Fibroblast of lung (primary cell): ENCODE measurements around the gene LZTR1. TPM values are rescaled to one million over a fixed set of nuclear protein-coding genes. Genes with fewer than 3 reads are reported as not detected.
"Not testable (repeated sequence)": the region's sequence is repeated elsewhere in the genome, so short reads cannot be mapped to it uniquely, and the experiment has no call there.

Source experiments
- DNase-seq, 2 donors: peaks; one replicate each; pipeline versions ENCODE4 v3.0.0 to v3.0.0-alpha.2; 2010; ENCODE audit warnings: low read depth in 2 of 2
- H2AFZ ChIP-seq: 2 replicates; pipeline ENCODE4 v1.5.1; 2012; ENCODE audit warnings: low read length, control low read depth, inconsistent platforms
- H3K27ac ChIP-seq: 2 replicates; pipeline ENCODE4 v1.5.1; 2011; ENCODE audit warnings: low read length, control low read depth; ENCODE audit not compliant: insufficient read depth
- H3K27me3 ChIP-seq: 2 replicates; pipeline ENCODE4 v1.5.1; 2011; ENCODE audit warnings: mild to moderate bottlenecking, low read length; ENCODE audit not compliant: control insufficient read depth, insufficient read depth
- H3K36me3 ChIP-seq: 2 replicates; pipeline ENCODE4 v1.5.1; 2011; ENCODE audit warnings: low read length; ENCODE audit not compliant: control insufficient read depth, insufficient read depth
- H3K4me1 ChIP-seq: 2 replicates; pipeline ENCODE4 v1.5.1; 2011; ENCODE audit warnings: low read length; ENCODE audit not compliant: control insufficient read depth, insufficient read depth; ENCODE audit errors: extremely low read depth
- H3K4me2 ChIP-seq: 2 replicates; pipeline ENCODE4 v1.5.1; 2011; ENCODE audit warnings: low read length, control low read depth; ENCODE audit not compliant: insufficient read depth; ENCODE audit errors: extremely low read depth
- H3K4me3 ChIP-seq, 4 experiments: fragments of 200-600 bp in 1 of 4; sonication (generic) in 1 of 4; replicated peaks in 1 of 4; 2 replicates each; pipeline ENCODE4 v1.5.1; 2011 to 2016; ENCODE audit warnings: low read length in 4 of 4, low read depth in 3 of 4, mild to moderate bottlenecking in 3 of 4, control low read depth in 2 of 4, inconsistent platforms in 1 of 4, mixed read lengths in 1 of 4; ENCODE audit not compliant: insufficient read depth in 1 of 4; ENCODE audit errors: control extremely low read depth in 1 of 4
- H3K79me2 ChIP-seq: 2 replicates; pipeline ENCODE4 v1.5.1; 2012; ENCODE audit warnings: mild to moderate bottlenecking, low read length, inconsistent platforms; ENCODE audit not compliant: control insufficient read depth, insufficient read depth
- H3K9ac ChIP-seq: 2 replicates; pipeline ENCODE4 v1.5.1; 2011; ENCODE audit warnings: mild to moderate bottlenecking, low read length, control low read depth; ENCODE audit not compliant: insufficient read depth
- H3K9me3 ChIP-seq: 2 replicates; pipeline ENCODE4 v1.5.1; 2012; ENCODE audit warnings: low read depth, low read length; ENCODE audit not compliant: control insufficient read depth, insufficient read depth
- H4K20me1 ChIP-seq: 2 replicates; pipeline ENCODE4 v1.5.1; 2011; ENCODE audit warnings: low read length; ENCODE audit not compliant: control insufficient read depth, insufficient read depth; ENCODE audit errors: extremely low read depth
- CTCF ChIP-seq, 2 donors: IDR thresholded peaks in 1 of 2; conservative IDR thresholded peaks in 1 of 2; 1 replicate in 1 of 2; 2 replicates in 1 of 2; pipeline ENCODE4 v1.5.1; 2011 to 2012; ENCODE audit warnings: low read length in 2 of 2, control low read depth in 1 of 2, inconsistent platforms in 1 of 2, low read depth in 1 of 2, mild to moderate bottlenecking in 1 of 2
- EZH2 ChIP-seq: IDR thresholded peaks from 2 replicates; pipeline ENCODE4 v1.5.1; 2012; ENCODE audit warnings: low read length, control low read depth, mild to moderate bottlenecking; ENCODE audit errors: missing control alignments
- polyA minus RNA-seq: library from RNA; depleted of rRNA, polyadenylated mRNA; stranded (reverse); fragments of >200 nt; gene quantifications from 2 replicates; pipeline ENCODE4 v1.2.3, GENCODE V29; 2011; ENCODE audit warnings: low replicate concordance
- polyA plus RNA-seq, 2 donors: library from polyadenylated mRNA; depleted of rRNA in 1 of 2; stranded (reverse) in 1 of 2; unstranded in 1 of 2; fragments of >200 nt; gene quantifications; 2 replicates each; pipeline ENCODE4 v1.2.1, GENCODE V29; 2011 to 2012; ENCODE audit warnings: missing spikeins in 1 of 2
- total RNA-seq: library from RNA; depleted of rRNA; stranded (reverse); fragments of >200 nt; gene quantifications from 2 replicates; pipeline ENCODE4 v1.2.1, GENCODE V29; 2014

Gene LZTR1
- total RNA-seq = 51.9 and 75.8 TPM in 2 replicates
- polyA plus RNA-seq = 25.1 and 27.4 TPM in 2 replicates
- 30.9 and 31.8 TPM in 2 replicates for polyA plus RNA-seq (2012)
- polyA minus RNA-seq = 129 and 153 TPM in 2 replicates

- H2AFZ ChIP-seq = peak within 1 kb of the TSS; percentile 92
- H3K4me3 ChIP-seq = peak within 1 kb of the TSS; percentile 86 to 98 (median 94)
- H3K27me3 ChIP-seq = no peaks in the 10 kb centered on the region
- peak within 1 kb of the TSS; percentile 87 for H3K27ac ChIP-seq
- peaks cover 11% of the 10 kb centered on the region for H3K4me1 ChIP-seq
- peak within 1 kb of the TSS; percentile 91 for H3K9ac ChIP-seq
- TF ChIP-seq EZH2 (no peak), CTCF (conservative IDR thresholded peaks at IDR 0.05 in 1 of 2, IDR thresholded peaks at IDR 0.05 in 1 of 2; ENCODE audit: low read depth in 1 of 2, low read length in 2 of 2) (peak; percentile 47 to 64)
- peak; percentile 82 to 87 for DNase-seq
- H3K9me3 ChIP-seq = peaks cover 2% of the 10 kb centered on the region
- peak within 1 kb of the TSS; percentile 96 for H3K4me2 ChIP-seq
- H4K20me1 ChIP-seq = no peaks in the 10 kb centered on the region
- peaks cover 15% of the 10 kb centered on the region for H3K79me2 ChIP-seq
- peaks cover 4% of the 10 kb centered on the region for H3K36me3 ChIP-seq
Observed at GRCh38 chr22:20981787-20982562, at the start of gene LZTR1. TSS of gene LZTR1 (plus strand) at chr22:20982297. CDS start at chr22:20982372, 75 bp downstream.

GRCh38 chr22:20933910-20934309, 48.2 kb upstream of the LZTR1 start:
- Histone ChIP-seq H4K20me1 (peaks cover 3% of the 10 kb centered on the region), H3K36me3 (peaks cover 5% of the 10 kb centered on the region)

GRCh38 chr22:20935049-20935448, 47.0 kb upstream of the LZTR1 start:
- not testable (repeated sequence) for H2AFZ ChIP-seq, H3K4me1 ChIP-seq, H3K27ac ChIP-seq, H3K27me3 ChIP-seq, H3K9me3 ChIP-seq, H3K9ac ChIP-seq, H3K36me3 ChIP-seq, H3K4me3 ChIP-seq, H4K20me1 ChIP-seq, DNase-seq, H3K4me2 ChIP-seq
- peaks cover 88% of the 10 kb centered on the region for H3K79me2 ChIP-seq

More at GRCh38 chr22:20933910-20934309, 48.2 kb upstream of the LZTR1 start:
- no peak overlapping the region for H3K27ac ChIP-seq
- H3K4me1 ChIP-seq = no peaks in the 10 kb centered on the region
- H3K4me2 ChIP-seq = no peak overlapping the region
- no peak overlapping the region for H3K4me3 ChIP-seq
- DNase-seq = no peak
- H3K9ac ChIP-seq = no peak overlapping the region
- H3K79me2 ChIP-seq = peaks cover 85% of the 10 kb centered on the region
- H3K9me3 ChIP-seq = no peaks in the 10 kb centered on the region
- no peaks in the 10 kb centered on the region for H3K27me3 ChIP-seq
- H2AFZ ChIP-seq = no peak overlapping the region
- TF ChIP-seq EZH2 = no peak
- no peak for TF ChIP-seq CTCF (conservative IDR thresholded peaks at IDR 0.05 in 1 of 2, IDR thresholded peaks at IDR 0.05 in 1 of 2; ENCODE audit: low read depth in 1 of 2, low read length in 2 of 2)

- not testable (repeated sequence) for H3K9me3 ChIP-seq, H3K4me3 ChIP-seq, DNase-seq, H3K27me3 ChIP-seq, H3K9ac ChIP-seq, H2AFZ ChIP-seq, H4K20me1 ChIP-seq, H3K36me3 ChIP-seq, H3K27ac ChIP-seq, H3K4me2 ChIP-seq, H3K4me1 ChIP-seq
- peaks cover 90% of the 10 kb centered on the region for H3K79me2 ChIP-seq
Observed at GRCh38 chr22:20935780-20936539, 46.1 kb upstream of the LZTR1 start.
